Hepatocyte (in vitro differentiated cells): ENCODE results near the gene GC. TPM values are rescaled to one million over a fixed set of nuclear protein-coding genes. Genes with fewer than 3 reads are reported as not detected.

ENCODE experiments used
- DNase-seq: peaks from one replicate; pipeline ENCODE4 v3.0.0-alpha.2; 2016; ENCODE audit warnings: low spot score
- H2AFZ ChIP-seq: fragments of 200-600 bp; sonication (generic); 2 replicates; pipeline ENCODE4 v1.6.0; 2016; ENCODE audit warnings: antibody characterized with exemption, mild to moderate bottlenecking
- H3K27ac ChIP-seq: fragments of 200-600 bp; sonication (generic); 2 replicates; pipeline ENCODE4 v1.5.1; 2016; ENCODE audit warnings: mild to moderate bottlenecking
- H3K27me3 ChIP-seq: fragments of 200-600 bp; sonication (generic); 2 replicates; pipeline ENCODE4 v1.6.1; 2016
- H3K36me3 ChIP-seq: fragments of 200-600 bp; sonication (generic); replicated peaks from 2 replicates; pipeline ENCODE4 v1.5.1; 2016; ENCODE audit warnings: low read depth; ENCODE audit not compliant: insufficient read depth
- H3K4me1 ChIP-seq: fragments of 200-600 bp; sonication (generic); 2 replicates; pipeline ENCODE4 v1.5.1; 2016; ENCODE audit warnings: mild to moderate bottlenecking, moderate library complexity; ENCODE audit not compliant: insufficient read depth
- H3K4me2 ChIP-seq: fragments of 200-600 bp; sonication (generic); 2 replicates; pipeline ENCODE4 v1.6.0; 2016
- H3K4me3 ChIP-seq: fragments of 200-600 bp; sonication (generic); 2 replicates; pipeline ENCODE4 v1.5.1; 2016; ENCODE audit warnings: mild to moderate bottlenecking
- H3K79me2 ChIP-seq: fragments of 200-600 bp; sonication (generic); 2 replicates; pipeline ENCODE4 v1.6.0; 2017; ENCODE audit warnings: mild to moderate bottlenecking
- H3K9me2 ChIP-seq: fragments of 200-600 bp; sonication (generic); replicated peaks from 2 replicates; pipeline ENCODE4 v1.6.0; 2017; ENCODE audit warnings: mild to moderate bottlenecking; ENCODE audit not compliant: insufficient read depth
- H3K9me3 ChIP-seq: fragments of 200-600 bp; sonication (generic); 2 replicates; pipeline ENCODE4 v1.5.1; 2016; ENCODE audit warnings: low read depth, mild to moderate bottlenecking
- H4K20me1 ChIP-seq: fragments of 200-600 bp; sonication (generic); 2 replicates; pipeline ENCODE4 v1.6.0; 2016; ENCODE audit warnings: mild to moderate bottlenecking; ENCODE audit not compliant: insufficient read depth, poor library complexity, severe bottlenecking
- CTCF ChIP-seq: fragments of 200-600 bp; sonication (generic); IDR thresholded peaks from 2 replicates; pipeline ENCODE4 v1.5.1; 2016; ENCODE audit warnings: antibody characterized with exemption, mild to moderate bottlenecking; ENCODE audit not compliant: poor library complexity
- EZH2 ChIP-seq: fragments of 200-600 bp; sonication (generic); IDR thresholded peaks from 2 replicates; pipeline ENCODE4 v1.6.1; 2016; ENCODE audit warnings: antibody characterized with exemption, mild to moderate bottlenecking, borderline replicate concordance
- EZH2phosphoT487 ChIP-seq: fragments of 200-600 bp; sonication (generic); IDR thresholded peaks from one replicate; pipeline ENCODE4 v1.6.1; 2018; ENCODE audit warnings: antibody characterized with exemption, mild to moderate bottlenecking, low read depth, moderate library complexity; ENCODE audit not compliant: unreplicated experiment, severe bottlenecking
- WGBS: methylation state at CpG from one replicate; pipeline ENCODE4 v1.1.6; 2016; ENCODE audit warnings: low lambda C conversion rate; ENCODE audit errors: missing lambda C conversion rate; 5-methylcytosine and 5-hydroxymethylcytosine counted together
- polyA plus RNA-seq: library from polyadenylated mRNA; unstranded; fragments of >200 nt; fragmentation: Nextera tagmentation; extraction: Ambion mirVana; gene quantifications from 2 replicates; pipeline ENCODE4 v1.2.1, GENCODE V29; 2016
- total RNA-seq: library from RNA; depleted of rRNA; stranded (reverse); fragments of >200 nt; gene quantifications from 2 replicates; pipeline ENCODE4 v1.2.3, GENCODE V29; 2014

GC gene
- total and polyA plus RNA-seq, 2 experiments from 2014 or later: 487 to 1,037 TPM

GRCh38 chr4:71769434-71769833, 14.4 kb downstream of the GC start:
- no peaks in the 10 kb centered on the region for H3K9me3 ChIP-seq
- no peaks in the 10 kb centered on the region for H3K9me2 ChIP-seq
- H3K4me3 ChIP-seq: no peak overlapping the region
- H3K4me1 ChIP-seq: no peaks in the 10 kb centered on the region
- no peak for TF ChIP-seq CTCF
- TF ChIP-seq EZH2phosphoT487: no peak
- no peak for TF ChIP-seq EZH2
- no peaks in the 10 kb centered on the region for H3K36me3 ChIP-seq
- DNase-seq: no peak
- no peak overlapping the region for H3K4me2 ChIP-seq
- no peaks in the 10 kb centered on the region for H4K20me1 ChIP-seq
- H3K79me2 ChIP-seq: no peaks in the 10 kb centered on the region
- no peak overlapping the region for H2AFZ ChIP-seq
- no peaks in the 10 kb centered on the region for H3K27me3 ChIP-seq
- H3K27ac ChIP-seq: no peak overlapping the region
- WGBS: 95% methylated on average over 3 of the region's 3 CpGs

- H4K20me1 ChIP-seq: no peaks in the 10 kb centered on the region
- 82% methylated on average over 7 of the region's 7 CpGs for WGBS
These were observed 15.8 kb downstream of the GC start for GRCh38 chr4:71768123-71768522.

GRCh38 chr4:71765821-71766383, 18.0 kb downstream of the GC start:
- no peaks in the 10 kb centered on the region for H4K20me1 ChIP-seq
- H3K36me3 ChIP-seq: no peaks in the 10 kb centered on the region
- no peaks in the 10 kb centered on the region for H3K79me2 ChIP-seq
- no peak for TF ChIP-seq EZH2phosphoT487
- no peak for TF ChIP-seq CTCF
- TF ChIP-seq EZH2: no peak
- no peaks in the 10 kb centered on the region for H3K4me1 ChIP-seq
- DNase-seq: no peak
- no peak overlapping the region for H2AFZ ChIP-seq
- no peaks in the 10 kb centered on the region for H3K27me3 ChIP-seq
- H3K27ac ChIP-seq: no peak overlapping the region
- no peak overlapping the region for H3K4me2 ChIP-seq
- H3K4me3 ChIP-seq: no peak overlapping the region
- H3K9me2 ChIP-seq: no peaks in the 10 kb centered on the region
- 47% methylated on average over 2 of the region's 2 CpGs for WGBS
- no peaks in the 10 kb centered on the region for H3K9me3 ChIP-seq

More at GRCh38 chr4:71768123-71768522, 15.8 kb downstream of the GC start:
- no peaks in the 10 kb centered on the region for H3K9me3 ChIP-seq
- no peak overlapping the region for H3K4me2 ChIP-seq
- no peak for DNase-seq
- H3K9me2 ChIP-seq: no peaks in the 10 kb centered on the region
- H3K36me3 ChIP-seq: no peaks in the 10 kb centered on the region
- H3K4me1 ChIP-seq: no peaks in the 10 kb centered on the region
- no peak for TF ChIP-seq EZH2phosphoT487
- TF ChIP-seq EZH2: no peak
- no peak for TF ChIP-seq CTCF
- no peaks in the 10 kb centered on the region for H3K79me2 ChIP-seq
- no peak overlapping the region for H2AFZ ChIP-seq
- no peaks in the 10 kb centered on the region for H3K27me3 ChIP-seq
- H3K4me3 ChIP-seq: no peak overlapping the region
- H3K27ac ChIP-seq: no peak overlapping the region

GRCh38 chr4:71765350-71765749, 18.5 kb downstream of the GC start:
- 69% methylated on average over 4 of the region's 4 CpGs for WGBS
- Histone ChIP-seq H4K20me1 (no peaks in the 10 kb centered on the region), H3K27me3 (no peaks in the 10 kb centered on the region), H3K36me3 (no peaks in the 10 kb centered on the region), H3K4me2 (no peak overlapping the region), H3K79me2 (no peaks in the 10 kb centered on the region), H3K27ac (no peak overlapping the region), H3K9me2 (no peaks in the 10 kb centered on the region), H3K9me3 (no peaks in the 10 kb centered on the region), H3K4me1 (no peaks in the 10 kb centered on the region), H3K4me3 (no peak overlapping the region), H2AFZ (no peak overlapping the region)
- TF ChIP-seq EZH2 (no peak), EZH2phosphoT487 (no peak), CTCF (no peak)
- no peak for DNase-seq
